ENCODE data around the gene SCTR.

SCTR gene

DNA sequence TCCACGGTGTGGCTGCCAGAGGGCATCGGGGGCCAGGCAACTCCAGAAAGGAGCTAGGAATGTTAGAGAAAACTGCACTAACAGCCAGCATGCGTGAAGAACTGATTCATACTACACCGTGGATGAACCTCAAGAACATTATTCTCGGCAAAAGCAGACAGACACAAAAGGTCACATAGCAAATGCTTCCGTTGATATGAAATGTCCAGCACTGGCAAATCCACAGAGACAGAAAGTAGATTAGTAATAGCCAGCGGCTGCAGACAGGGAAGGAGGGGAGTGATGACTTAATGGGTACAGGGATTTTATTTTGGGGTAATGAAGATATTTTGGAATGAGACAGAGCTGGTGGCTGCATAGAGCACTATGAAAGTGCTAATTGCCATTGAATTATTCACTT is 37.4 kb downstream of the SCTR start:
- DNase-seq = no peak

DNA sequence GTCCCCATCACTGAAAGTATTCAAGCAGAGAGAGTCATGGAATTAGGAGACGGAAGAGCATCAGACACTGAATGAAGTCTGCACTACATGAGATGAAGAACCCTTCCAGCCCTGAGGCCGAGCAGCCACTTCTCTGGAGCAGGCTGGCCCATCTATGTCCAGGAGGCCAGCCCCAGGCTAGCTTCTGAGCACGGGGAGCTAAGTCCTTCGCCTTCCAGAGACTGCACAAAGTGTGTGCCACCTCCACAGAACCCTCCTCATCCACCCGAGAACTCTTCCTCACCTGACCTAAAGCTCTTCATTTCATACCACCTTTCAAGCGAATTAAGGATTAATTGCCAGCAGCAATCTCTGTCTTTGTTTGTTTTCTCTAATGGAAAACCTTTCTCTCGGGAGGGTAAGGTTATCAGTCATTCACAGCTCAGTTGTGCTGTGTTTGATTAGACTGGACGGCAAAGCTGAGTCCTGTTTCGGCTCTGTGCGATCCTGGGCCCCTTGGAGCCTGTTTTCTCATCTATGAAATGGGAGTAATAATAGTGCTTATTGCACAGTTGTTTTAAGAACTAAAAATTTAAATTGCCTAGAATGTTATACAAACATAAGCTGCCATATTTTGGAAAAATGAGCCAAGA is 38.0 kb downstream of the SCTR start:
- no peak for DNase-seq

DNA sequence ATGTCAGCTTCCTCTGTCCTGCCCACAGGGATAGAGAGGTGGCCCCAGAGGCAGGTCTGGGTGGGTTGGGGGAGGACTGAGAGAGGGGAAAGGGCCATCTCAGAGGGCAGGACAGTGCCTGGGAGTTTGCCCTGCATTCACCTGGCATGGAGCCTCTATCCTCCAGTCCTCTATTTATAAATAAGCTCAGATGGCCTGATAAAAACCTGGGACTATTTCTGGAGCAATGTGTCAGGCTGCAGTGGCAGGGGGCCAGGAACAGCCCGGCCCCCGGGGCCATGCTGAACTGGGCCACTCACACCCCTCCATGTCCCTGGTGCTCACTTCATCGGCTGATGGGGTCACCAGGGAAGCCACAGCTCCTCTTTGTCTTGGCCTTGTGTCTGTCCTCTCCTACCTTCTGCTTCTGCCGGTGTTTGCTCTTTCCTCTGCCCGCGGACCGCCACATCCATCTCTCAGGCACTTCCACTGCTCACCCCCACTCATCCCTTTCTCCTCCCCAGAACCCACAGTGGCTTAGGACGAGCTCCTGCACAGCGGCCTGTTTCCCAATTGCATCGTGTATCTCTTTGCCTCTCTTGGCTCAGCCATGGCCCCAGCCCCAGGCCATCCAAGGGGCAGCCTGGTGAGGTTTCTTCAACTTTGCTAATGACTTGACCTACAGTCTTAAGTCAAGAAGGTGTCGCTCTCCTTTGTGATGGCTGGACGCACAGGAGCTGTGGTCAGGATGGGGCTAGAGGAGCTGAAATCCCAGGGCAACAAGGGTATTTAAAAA is 38.8 kb downstream of the SCTR start:
- DNase-seq = no peak

DNA sequence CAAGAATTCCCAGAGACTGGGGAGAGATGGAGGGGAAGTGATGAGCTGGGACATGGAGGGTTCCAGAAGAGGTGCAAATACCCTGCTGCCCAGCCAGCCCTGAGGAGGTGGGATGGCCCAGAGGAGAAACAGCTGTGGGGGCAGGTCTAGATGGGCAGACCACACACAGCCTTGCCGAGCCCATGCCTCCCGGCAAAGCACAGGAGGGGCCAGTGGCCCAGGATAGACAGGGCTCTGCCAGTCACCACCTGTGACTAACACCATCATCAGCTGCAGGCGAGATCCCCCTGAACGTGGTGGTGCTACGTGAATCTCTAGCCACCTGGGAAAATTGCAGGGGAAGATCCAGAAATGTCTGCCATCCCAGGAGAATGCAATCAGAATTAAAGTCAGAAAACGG is 39.4 kb downstream of the SCTR start:
- no peak for DNase-seq

DNA sequence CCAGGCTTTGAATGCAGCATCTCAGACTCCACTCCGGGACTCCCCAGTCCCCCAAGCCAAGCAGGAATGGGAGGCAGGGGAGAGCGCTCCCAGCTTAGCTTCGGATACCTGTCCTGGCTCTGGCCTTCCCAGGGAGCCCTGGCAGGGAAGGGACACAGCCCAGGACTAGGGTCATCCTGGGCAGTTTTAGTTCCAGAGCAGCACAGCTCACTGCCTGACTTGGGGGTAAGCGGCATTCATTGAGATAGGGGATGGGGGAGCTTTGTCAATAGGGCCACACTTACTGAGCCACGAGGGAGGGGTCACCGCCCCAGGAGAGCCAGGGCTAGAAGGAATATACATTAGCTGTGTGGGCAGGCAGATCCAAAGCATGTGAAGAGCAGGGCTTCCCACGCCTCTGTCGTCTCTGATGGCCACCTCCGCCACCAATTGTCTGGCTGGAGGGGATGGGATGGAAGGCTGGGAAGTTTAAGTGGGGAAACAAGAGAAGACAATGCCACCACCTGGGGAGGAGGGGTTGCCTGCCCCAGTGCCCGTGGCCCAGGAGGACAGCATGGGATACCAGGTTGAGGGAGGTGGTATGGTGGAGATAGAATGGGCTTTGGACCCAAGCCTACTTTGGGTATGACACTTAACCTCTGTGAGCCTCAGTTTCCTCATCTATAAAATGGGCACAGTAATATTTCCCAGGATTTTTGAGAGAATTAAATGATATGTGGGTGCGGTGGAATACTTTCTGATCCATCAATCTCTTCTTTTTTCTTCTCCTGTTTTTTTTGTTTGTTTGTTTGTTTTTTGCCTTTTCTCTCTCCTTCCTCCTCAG is 40.2 kb downstream of the SCTR start:
- no peak for DNase-seq

DNA sequence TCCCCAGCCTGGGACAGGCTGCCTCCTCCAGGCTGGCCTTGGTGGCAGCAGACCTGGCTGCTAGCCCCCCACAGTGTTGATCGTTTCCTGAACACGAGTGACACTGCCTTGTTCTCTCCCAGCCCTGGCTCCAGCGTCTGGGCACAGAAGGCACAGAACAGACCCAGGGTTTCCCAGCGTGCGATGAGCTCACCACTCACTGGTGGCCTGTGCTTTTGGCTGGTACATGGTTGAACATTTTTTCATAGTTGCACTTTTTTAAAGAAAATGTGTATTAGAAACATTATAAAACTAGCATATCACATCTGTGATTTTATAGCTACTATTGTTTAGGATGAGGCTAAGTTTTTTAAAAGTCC is 40.9 kb downstream of the SCTR start:
- DNase-seq = no peak

- DNase-seq = no peak
These were observed 41.5 kb downstream of the SCTR start for GRCh38 chr2:119482481-119483394.

GRCh38 chr2:119481501-119482455 is 42.5 kb downstream of the SCTR start:
- no peak for DNase-seq

DNA sequence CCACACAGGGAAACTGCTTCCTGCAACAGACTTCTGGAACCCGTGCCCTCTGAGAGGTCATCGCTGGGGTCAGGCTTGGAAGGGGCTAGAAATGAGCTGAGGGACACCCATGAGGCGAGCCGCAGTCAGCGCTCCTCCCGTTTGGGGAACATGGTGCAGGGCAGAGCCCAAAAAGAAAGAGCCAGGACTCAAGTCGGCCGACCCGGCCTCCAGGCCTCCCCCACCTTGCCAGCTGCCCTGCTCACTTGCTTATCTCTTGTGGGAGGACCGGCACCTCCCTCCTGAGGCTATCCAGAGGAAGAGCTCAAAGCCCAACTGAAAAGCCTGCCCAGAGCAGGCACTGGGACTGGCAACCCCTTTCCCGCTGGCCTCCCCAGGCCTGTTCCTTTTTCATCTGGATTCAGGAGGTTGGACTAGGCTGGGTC is 43.6 kb downstream of the SCTR start:
- DNase-seq = no peak

DNA sequence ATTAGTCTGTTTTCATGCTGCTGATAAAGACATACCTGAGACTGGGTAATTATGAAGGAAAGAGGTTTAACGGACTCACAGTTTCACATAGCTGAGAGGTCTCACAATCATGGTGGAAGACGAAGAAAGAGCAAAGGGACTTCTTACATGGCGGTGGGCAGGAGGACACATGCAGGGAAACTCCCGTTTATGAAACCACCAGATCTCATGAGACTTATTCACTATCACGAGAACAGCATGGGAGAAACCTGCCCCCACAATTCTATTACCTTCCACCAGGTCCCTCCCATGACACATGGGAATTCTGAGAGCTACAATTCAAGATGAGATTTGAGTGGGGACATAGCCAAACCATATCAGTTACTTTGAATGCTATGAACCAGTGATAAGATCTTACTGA is 44.1 kb downstream of the SCTR start:
- no peak for DNase-seq

DNA sequence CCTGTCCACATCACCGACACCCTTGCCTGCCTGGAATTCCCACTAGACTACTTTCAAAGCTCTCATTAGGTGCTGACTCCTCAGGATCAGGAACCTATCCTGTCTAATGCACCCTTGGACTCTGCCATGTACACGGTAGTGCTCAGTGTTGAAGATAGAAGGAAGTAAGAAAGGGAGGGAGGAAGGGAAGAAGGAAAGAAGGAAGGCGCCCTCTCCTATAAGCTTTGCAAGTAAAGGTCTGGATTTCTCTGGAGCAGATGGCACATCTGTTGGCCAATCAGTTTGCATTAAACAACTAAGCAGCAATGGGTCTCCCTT is 45.3 kb downstream of the SCTR start:
- DNase-seq = no peak

DNA sequence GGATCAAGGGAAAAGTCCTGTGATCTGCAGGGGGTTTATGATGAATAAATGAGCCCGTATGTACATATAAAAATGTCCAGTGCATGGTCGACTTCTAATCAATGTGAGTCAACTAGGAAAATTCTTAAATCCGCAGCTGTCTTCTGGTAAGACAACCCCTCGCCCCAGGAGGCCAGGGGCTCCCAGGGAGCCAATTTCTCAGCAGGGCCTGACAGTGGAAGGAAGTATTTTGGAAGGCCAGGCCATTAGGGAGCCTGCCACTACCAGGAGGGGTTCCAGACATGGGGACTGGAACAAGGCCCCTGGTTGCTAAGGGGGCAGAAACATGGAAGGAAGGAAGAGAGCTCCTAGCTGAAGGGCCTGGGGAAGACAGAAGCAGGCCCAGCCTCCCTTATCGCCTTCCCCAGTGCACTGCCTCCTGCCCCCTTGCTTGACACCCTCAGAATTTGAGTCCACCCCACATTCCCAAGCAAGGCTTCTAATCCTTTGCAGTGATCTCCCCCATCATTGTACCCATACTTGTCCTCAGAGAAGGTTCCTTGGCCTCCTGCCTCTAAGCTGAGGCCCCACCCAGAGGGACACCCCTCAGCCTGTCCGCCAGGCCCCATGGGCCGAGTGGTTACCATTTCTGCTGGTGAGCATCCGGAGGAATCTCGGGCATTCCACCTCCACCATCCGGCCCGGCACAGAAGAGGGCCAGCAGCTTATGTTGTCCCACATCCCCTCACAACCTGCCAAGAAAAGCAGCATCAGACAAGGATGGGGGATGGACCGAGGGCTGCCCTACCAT is 45.9 kb downstream of the SCTR start:
- DNase-seq = no peak

DNA sequence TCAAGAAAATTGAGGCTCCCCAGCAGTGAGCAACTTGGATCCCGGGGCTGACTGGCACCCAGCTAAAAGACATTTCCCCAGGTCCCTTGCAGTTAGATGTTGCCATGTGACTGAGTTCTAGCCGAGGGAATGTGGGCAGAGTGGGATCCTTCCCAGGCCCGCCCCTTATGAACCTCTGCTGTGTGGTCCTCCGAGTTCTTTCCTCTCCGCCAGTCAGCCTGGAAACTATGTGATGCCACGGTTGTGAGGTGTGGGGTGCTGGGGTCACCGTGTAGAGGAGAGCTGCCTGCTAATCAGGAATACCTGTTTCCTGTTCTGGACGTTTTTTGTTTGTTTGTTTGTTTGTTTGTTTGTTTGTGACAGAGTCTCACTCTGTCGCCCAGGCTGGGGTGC is 47.2 kb downstream of the SCTR start:
- DNase-seq = no peak

DNA sequence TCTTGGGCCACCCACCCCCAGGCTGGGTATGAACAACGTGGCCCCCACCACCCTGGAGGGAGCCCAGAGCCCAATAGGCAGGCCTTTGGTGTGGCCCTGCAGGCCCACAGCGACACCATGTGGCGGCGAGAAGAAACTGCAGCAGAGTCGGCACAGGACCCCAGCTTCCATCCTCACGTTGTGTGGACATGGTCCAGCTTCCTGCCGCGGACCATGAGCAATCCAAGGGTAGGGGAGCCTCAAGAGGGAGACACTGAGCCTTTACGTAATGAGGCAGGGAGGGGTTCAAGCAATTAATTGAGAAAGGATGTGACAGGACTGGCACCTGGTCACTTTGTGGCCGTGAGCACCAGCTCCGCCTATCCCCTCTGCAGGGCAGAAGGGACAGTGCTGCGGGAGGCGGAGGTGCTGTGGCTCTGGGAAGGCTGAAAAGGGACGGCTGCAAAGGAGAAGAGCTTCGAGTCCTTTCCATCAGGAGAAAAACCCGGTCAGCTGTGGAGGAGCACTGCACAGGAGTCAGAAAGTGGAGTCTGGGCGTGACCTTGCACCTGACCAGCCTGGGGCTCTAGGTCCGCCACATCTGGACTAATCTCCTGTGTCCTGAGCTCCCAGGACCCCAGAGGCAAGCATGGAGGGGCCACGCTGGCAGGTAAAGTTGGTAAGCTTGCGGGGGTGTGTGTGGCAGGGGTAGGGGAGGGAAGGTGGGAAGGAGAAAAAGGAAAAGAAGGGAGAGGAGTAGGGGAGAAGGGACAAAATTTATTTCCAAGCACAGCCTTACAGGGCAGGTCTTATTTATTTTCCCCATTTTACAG is 47.8 kb downstream of the SCTR start:
- DNase-seq = peak; percentile 6

DNA sequence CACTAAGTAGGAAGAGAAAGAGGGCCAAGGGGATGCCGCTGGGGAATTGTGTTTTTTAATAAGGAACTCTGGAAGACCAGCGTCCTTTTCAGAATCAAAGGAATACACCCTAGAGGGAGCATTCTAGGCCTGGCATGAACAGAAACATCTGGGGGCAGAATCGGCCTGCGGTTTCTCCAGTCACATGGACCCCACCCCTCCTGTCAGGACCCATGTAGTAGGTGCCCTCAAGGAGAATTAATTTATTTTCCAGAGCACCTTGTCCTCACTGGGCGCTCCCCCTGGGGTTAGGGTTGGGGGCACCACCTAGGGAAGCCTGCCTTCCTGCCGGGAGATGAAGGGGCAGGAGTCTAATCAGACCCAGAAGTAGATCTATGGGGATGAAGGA is 48.4 kb downstream of the SCTR start:
- DNase-seq = no peak

- no peak for DNase-seq
These were observed 48.9 kb downstream of the SCTR start for GRCh38 chr2:119475225-119475856.

GRCh38 chr2:119474371-119475224 is 49.7 kb downstream of the SCTR start:
- no peak for DNase-seq

DNA sequence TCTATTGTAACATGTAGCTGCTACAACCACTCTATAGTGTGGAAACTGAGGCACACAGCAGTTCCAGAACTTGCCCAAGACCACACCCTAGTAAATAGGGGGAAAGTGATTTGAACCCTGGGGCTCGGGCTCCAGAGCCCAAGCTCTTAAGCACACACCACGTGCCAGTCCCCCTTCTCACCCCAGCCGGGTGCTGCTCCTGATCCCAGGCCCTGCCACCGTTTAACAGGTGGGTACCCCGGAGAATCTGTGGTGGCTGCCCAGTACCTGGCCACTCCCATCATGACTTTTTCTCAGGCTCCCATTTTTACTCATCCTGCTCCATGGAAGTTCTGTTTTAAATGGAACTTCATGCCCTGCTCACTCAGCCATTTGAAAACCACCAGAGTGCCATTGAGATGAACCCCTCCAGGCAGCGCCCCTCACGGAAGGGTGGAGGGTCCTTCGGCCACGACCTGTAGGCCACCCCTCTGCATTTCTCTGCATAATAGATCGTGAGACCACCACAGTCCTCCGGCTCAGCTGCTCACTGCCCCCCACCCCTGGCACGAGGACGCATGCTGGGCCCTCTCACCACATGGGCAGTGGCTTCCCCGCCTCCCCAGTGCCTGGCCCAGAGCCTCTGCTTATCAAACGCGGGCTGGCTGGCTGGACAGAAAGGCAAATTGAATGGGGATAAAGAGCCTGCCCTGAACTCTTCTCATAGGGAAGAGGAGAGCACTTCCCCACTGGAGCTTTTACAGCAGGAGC is 50.5 kb downstream of the SCTR start:
- DNase-seq = no peak

Measured in effector CD8-positive, alpha-beta T cell (primary cell).